Muscle of leg (tissue), 11 donors: ENCODE measurements around the gene ASCC3. TPM values are rescaled to one million over a fixed set of nuclear protein-coding genes. Genes with fewer than 3 reads are reported as not detected.
"Not testable (repeated sequence)": the region's sequence is repeated elsewhere in the genome, so short reads cannot be mapped to it uniquely, and the experiment has no call there.

Experiments used
- DNase-seq: peaks from one replicate; pipeline ENCODE4 v3.0.0; 2013
- H3K27ac ChIP-seq: one replicate; pipeline ENCODE4 v1.5.1; 2013; ENCODE audit warnings: mild to moderate bottlenecking, low read length, control low read depth
- H3K27me3 ChIP-seq: one replicate; pipeline ENCODE4 v1.6.1; 2013; ENCODE audit warnings: low read length; ENCODE audit not compliant: control insufficient read depth, insufficient read depth
- H3K36me3 ChIP-seq: one replicate; pipeline ENCODE4 v1.6.1; 2013; ENCODE audit warnings: low read length; ENCODE audit not compliant: control insufficient read depth, insufficient read depth
- H3K4me1 ChIP-seq: one replicate; pipeline ENCODE4 v1.6.1; 2013; ENCODE audit warnings: low read length; ENCODE audit not compliant: control insufficient read depth, insufficient read depth
- H3K4me3 ChIP-seq: one replicate; pipeline ENCODE4 v1.5.1; 2013; ENCODE audit warnings: low read length, control low read depth
- H3K9me3 ChIP-seq: replicated peaks from 2 replicates; pipeline ENCODE4 v1.6.1; 2013; ENCODE audit warnings: low read depth, low read length; ENCODE audit not compliant: control insufficient read depth
- WGBS: methylation state at CpG from one replicate; pipeline ENCODE4 v1.1.5; 2013; ENCODE audit warnings: missing lambda C conversion rate; ENCODE audit not compliant: insufficient coverage; 5-methylcytosine and 5-hydroxymethylcytosine counted together
- polyA plus RNA-seq, 8 donors: library from polyadenylated mRNA; unstranded; fragments of 120-200 nt; gene quantifications; one replicate each; pipeline versions ENCODE4 v1.2.1 to v1.2.3, GENCODE V29; 2013; ENCODE audit warnings: inconsistent platforms in 1 of 8, low replicate concordance in 1 of 8; ENCODE audit not compliant: insufficient read length in 8 of 8, insufficient read depth in 1 of 8
- total RNA-seq: library from RNA; stranded (reverse); fragments of 120-200 nt; gene quantifications from one replicate; pipeline ENCODE4 v1.2.4, GENCODE V29; 2013

The ASCC3 gene
- total and polyA plus RNA-seq, 9 donors: 11.0 to 23.8 (median 15.1) TPM

DNA sequence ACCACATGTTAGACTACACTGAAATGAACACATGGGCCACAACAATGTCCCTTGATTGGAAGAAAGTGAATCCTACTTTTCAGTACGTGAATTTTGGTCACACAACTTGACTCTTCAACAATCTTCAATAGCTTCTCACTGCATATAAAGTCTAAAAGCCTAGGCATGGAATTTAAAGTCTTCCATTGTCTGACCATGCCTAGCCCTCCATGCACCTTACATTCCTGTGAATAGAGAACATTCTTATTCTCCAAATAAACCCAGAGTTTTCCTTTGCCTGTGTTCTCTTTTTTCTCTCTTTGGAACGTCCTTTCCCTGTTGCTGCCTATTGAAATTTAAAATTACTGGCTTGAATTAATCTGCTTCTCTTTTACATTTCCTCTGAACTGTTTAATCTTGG lies 207.5 kb downstream of the ASCC3 start:
- WGBS: 88% methylated on average over 1 of the region's 2 CpGs

DNA sequence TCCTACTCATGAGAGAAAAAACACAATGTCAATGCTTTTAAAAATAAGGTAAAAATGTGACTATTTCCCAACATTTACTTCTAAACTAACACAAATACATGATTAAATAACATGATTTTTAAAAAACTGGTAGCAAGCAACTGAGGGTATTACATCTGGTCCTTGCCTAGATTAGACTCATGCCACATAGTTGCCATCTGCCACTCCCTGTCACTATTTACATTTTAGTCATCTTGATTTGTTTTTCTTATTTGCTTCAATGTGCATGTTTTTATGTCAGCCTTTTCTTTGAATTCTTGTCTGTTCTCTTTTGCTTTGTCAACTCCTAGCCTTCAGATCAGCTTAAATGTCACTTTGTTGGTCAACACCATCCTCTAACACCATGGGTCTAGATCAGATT lies 209.4 kb downstream of the ASCC3 start:
- H3K9me3 ChIP-seq: no peaks in the 10 kb centered on the region
- no peaks in the 10 kb centered on the region for H3K27me3 ChIP-seq
- no peak overlapping the region for H3K4me3 ChIP-seq
- DNase-seq: no peak
- H3K4me1 ChIP-seq: no peaks in the 10 kb centered on the region
- no peaks in the 10 kb centered on the region for H3K36me3 ChIP-seq
- H3K27ac ChIP-seq: no peak overlapping the region

More for the DNA sequence above, 207.5 kb downstream of the ASCC3 start:
- no peaks in the 10 kb centered on the region for H3K9me3 ChIP-seq
- no peaks in the 10 kb centered on the region for H3K36me3 ChIP-seq
- no peak overlapping the region for H3K4me3 ChIP-seq
- no peak overlapping the region for H3K27ac ChIP-seq
- H3K27me3 ChIP-seq: no peaks in the 10 kb centered on the region
- H3K4me1 ChIP-seq: no peaks in the 10 kb centered on the region
- no peak for DNase-seq

DNA sequence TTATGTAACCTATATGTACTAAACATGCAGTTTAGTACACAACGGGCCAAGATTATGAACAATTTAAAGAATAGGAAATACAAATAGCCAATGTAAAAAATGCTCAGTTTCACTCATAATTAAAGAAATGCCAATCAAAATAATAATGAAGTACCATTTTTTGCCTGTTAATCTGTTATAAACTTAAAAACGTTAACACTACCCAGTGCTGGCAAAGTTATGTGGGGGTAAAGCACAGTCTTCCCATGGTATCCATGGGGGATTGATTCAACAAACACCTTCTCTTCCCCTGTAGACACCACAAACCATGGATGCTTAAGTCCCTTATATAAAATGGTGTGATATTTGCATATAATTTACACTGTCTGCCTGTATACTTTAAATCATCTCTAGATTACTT lies 211.1 kb downstream of the ASCC3 start:
- H3K27ac ChIP-seq: no peak overlapping the region
- no peak for DNase-seq
- H3K36me3 ChIP-seq: no peaks in the 10 kb centered on the region
- no peak overlapping the region for H3K4me3 ChIP-seq
- H3K27me3 ChIP-seq: no peaks in the 10 kb centered on the region
- no CpG with 5 or more reads among the region's 2 CpGs for WGBS
- H3K4me1 ChIP-seq: no peaks in the 10 kb centered on the region
- no peaks in the 10 kb centered on the region for H3K9me3 ChIP-seq

DNA sequence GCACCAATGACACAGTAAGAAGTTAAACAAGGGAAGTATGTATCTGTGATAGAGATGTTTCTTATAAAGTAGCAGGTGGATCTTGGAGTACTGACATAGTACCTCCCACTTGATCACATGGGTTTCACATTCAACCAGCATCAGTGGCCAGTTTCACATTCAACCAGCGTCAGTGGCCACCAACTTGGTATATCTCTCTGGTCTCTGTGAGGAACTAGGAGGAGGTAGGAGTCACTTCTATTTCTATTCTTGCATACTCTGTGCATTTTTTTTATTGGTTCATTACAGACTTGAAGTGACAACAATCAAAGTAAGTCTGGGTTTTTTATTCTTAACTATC lies 216.1 kb downstream of the ASCC3 start:
- Histone ChIP-seq H3K27me3 (no peaks in the 10 kb centered on the region), H3K4me1 (no peaks in the 10 kb centered on the region), H3K9me3 (no peaks in the 10 kb centered on the region), H3K27ac (no peak overlapping the region), H3K4me3 (no peak overlapping the region), H3K36me3 (no peaks in the 10 kb centered on the region)
- no CpG with 5 or more reads among the region's 1 CpG for WGBS
- DNase-seq: no peak

DNA sequence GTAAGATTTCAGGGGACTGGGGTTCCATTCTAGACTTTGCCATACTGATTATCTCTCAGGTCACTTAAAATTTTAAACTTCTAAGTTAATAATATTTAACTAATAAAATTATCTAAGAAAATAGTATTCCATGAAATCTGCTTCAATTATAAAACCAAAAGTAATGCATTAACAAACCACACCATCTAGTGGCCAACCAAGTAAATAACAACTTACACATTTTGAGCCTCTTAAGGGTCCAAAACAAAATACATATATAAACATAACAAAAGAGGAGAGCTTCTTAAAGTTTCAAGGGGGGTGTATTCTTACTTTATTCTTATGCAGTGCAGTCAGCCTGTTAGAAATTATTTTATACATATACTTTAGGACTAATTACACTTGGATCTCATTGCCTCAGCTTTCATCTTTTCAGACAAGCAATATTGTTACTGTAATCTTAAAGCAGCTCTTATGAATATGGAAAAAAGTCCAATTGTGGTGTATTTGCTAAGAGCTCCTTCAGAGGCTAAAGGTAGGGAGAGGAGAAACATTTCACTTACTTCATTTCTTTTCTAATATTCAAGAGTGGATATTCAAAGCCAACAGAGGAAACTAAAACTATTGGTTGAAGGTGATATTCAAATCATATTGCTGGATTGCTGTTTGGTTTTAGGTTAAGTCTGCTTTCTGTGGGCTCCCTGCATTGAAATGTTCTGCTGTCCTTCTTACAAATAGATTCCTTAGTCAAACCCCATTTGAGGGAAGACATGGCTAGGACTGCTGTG lies 216.7 kb downstream of the ASCC3 start:
- Histone ChIP-seq H3K4me3 (no peak overlapping the region), H3K9me3 (no peaks in the 10 kb centered on the region), H3K27ac (no peak overlapping the region), H3K27me3 (no peaks in the 10 kb centered on the region), H3K36me3 (no peaks in the 10 kb centered on the region), H3K4me1 (no peaks in the 10 kb centered on the region)
- DNase-seq: peak; percentile 32

DNA sequence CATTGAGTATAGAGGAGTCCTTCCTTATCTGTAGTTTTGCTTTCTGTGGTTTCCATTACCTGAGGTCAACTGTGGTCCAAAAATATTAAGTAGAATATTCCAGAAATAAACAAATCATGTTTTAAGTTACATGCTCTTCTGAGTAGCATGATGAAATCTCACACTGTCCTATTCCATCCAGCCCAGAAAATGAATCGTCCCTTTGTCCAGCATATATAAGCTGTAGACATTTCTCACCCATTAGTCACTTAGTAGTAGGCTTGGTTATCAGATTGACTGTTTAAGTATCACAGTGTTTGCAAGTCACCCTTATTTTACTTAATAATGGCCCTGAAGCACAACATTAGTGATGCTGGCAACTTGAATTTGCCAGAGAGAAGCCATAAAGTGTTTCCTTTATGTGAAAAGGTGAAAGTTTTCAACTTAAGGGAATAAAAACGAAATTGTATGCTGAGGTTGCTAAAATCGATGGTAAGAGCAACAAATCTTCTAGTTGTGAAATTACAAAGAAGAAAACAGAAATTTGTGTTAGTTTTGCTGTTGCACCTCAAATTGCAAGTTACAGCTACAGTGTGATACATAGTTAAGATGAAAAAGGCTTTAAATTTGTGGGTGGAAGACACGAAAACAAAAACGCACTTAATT lies 217.8 kb downstream of the ASCC3 start:
- no peaks in the 10 kb centered on the region for H3K9me3 ChIP-seq
- no peaks in the 10 kb centered on the region for H3K4me1 ChIP-seq
- no peak overlapping the region for H3K4me3 ChIP-seq
- no peak overlapping the region for H3K27ac ChIP-seq
- DNase-seq: no peak
- no peaks in the 10 kb centered on the region for H3K27me3 ChIP-seq
- WGBS: 83% methylated on average over 2 of the region's 5 CpGs
- no peaks in the 10 kb centered on the region for H3K36me3 ChIP-seq

DNA sequence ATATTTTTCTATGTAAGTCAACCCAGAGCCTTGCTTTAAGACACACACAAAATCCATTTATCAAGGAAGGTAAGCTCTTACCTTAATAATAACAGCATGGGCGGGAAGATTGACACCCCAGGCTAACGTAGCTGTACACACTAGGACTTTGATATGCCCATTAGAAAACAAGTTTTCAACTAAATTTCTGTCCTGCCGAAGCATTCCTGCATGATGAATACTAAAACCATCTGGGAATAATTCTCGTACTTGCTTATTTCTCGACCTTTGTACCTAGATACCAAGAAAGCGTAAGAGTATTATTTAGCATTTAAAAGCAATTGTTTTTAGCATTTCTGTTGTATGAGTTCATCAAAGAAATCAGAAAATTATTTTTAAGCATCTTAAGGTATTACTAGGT lies 218.9 kb downstream of the ASCC3 start:
- H3K4me1 ChIP-seq: no peaks in the 10 kb centered on the region
- no peaks in the 10 kb centered on the region for H3K9me3 ChIP-seq
- no peaks in the 10 kb centered on the region for H3K36me3 ChIP-seq
- no CpG with 5 or more reads among the region's 6 CpGs for WGBS
- no peak for DNase-seq
- H3K27ac ChIP-seq: no peak overlapping the region
- no peaks in the 10 kb centered on the region for H3K27me3 ChIP-seq
- H3K4me3 ChIP-seq: no peak overlapping the region

DNA sequence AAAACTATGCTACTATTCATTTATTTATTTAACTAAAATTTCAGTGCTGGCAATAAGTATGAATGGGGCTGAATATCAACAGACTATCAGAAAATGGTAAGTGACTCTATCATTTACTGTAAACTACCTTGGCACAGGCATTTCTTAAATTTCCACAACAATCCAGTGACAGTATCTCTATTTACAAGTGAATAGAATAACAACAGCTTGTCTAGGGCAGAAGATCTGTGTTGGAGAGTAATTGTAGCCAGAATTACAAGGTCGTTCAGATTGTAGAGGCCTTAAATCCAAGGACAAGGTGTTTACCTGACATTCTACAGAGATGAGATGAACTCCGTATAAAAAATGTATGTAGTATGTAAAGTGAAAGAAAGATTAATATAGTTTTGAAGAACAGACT lies 222.6 kb downstream of the ASCC3 start:
- no peak overlapping the region for H3K27ac ChIP-seq
- H3K36me3 ChIP-seq: no peaks in the 10 kb centered on the region
- H3K9me3 ChIP-seq: no peaks in the 10 kb centered on the region
- H3K4me3 ChIP-seq: no peak overlapping the region
- H3K4me1 ChIP-seq: no peaks in the 10 kb centered on the region
- no peaks in the 10 kb centered on the region for H3K27me3 ChIP-seq
- DNase-seq: no peak
- WGBS: 17% methylated on average over 1 of the region's 2 CpGs

DNA sequence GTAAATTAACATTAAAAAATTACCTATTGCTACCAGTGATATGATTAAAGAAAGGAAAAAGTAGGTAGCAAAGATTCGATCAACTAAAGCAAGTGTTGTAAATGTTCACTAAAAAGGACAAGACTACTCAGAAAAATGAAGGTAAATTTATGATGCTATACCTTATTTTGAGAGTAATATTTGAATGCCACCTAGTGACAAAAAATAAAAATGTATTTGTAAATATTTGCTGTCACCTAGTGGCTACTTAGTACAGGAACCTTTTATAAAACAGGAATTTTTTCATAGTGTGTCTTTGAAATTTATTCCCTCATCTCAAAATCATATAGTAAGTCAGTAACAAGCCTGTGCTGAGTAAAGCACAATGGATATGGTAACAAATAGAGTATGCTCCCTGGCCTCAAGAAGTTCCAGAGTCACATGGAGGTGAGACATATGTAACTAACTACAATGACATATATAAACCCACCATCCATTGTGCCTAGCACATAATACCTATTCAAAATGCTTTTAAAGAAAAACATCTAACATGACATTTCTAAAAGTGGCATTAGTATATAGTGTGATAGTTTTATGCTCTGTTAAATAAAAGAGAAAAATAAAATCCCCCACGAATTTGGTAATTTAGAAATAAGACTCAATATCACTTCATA lies 223.3 kb downstream of the ASCC3 start:
- no peak overlapping the region for H3K27ac ChIP-seq
- no peaks in the 10 kb centered on the region for H3K9me3 ChIP-seq
- DNase-seq: peak; percentile 32
- no peaks in the 10 kb centered on the region for H3K36me3 ChIP-seq
- no peaks in the 10 kb centered on the region for H3K4me1 ChIP-seq
- H3K4me3 ChIP-seq: no peak overlapping the region
- no peaks in the 10 kb centered on the region for H3K27me3 ChIP-seq
- WGBS: no CpG with 5 or more reads among the region's 2 CpGs

DNA sequence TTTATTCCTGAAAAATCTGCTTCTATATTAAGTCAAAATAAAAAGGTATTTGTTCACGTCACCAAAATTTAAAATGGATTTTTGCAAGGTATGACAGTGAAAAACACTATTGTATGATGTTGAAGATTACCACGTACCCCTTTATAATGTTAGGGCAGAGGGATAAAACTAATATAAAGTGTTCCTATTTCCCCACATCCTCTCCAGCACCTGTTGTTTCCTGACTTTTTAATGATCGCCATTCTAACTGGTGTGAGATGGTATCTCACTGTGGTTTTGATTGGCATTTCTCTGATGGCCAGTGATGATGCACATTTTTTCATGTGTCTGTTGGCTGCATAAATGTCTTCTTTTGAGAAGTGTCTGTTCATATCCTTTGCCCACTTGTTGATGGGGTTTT lies 240.0 kb downstream of the ASCC3 start:
- H3K9me3 ChIP-seq, H3K4me3 ChIP-seq, H3K36me3 ChIP-seq, H3K27ac ChIP-seq, DNase-seq, H3K4me1 ChIP-seq, H3K27me3 ChIP-seq: not testable (repeated sequence)
- WGBS: no CpG with 5 or more reads among the region's 3 CpGs
